ENCODE measurements around the gene SEC24A. TPM values are rescaled to one million over a fixed set of nuclear protein-coding genes. Genes with fewer than 3 reads are reported as not detected.

Gene SEC24A
- total RNA-seq, 1 experiment from 2014 or later = 30.4 TPM

DNA sequence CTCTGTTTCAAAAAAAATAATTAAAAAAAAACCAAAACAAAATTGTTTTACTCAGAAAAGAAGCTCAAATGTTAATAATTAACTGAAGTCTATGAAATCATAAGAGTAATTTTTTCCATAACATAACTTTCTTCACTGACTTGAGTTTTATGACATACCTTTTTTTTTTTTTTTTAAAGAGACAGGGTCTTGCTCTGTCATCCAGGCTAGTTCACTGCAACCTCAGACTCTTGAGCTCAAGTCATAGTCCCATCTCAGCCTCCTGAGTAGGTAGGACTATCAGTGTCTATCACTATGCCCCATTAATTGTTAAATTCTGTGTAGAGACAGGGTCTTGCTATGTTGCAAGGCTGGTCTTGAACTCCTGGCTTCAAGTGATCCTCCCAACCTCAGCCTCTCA is 37.9 kb upstream of the SEC24A start:
- Histone ChIP-seq H4K5ac (ENCODE audit: insufficient read length, low read depth, low read length) (no peak overlapping the region), H2BK20ac (ENCODE audit: low read depth, low read length, poor library complexity, severe bottlenecking) (no peak overlapping the region), H3K18ac (ENCODE audit: insufficient read length, low read depth, low read length) (no peak overlapping the region), H3K23ac (ENCODE audit: insufficient read length, low read depth, low read length) (no peak overlapping the region), H2BK120ac (ENCODE audit: low read depth, low read length, poor library complexity, severe bottlenecking) (no peak overlapping the region), H3T11ph (ENCODE audit: low read length) (no peak overlapping the region), H3K4me1 (ENCODE audit: insufficient read depth, low read length) (0 out of 2 replicates have a peak, but pooled peaks cover 3% of the 10 kb centered on the region), H3K14ac (ENCODE audit: insufficient read depth, low read length) (no peak overlapping the region), H3K79me1 (ENCODE audit: insufficient read depth, low read depth, low read length, poor library complexity, severe bottlenecking) (no peaks in the 10 kb centered on the region), H2BK5ac (ENCODE audit: insufficient read length, low read length) (no peak overlapping the region), H4K20me1 (ENCODE audit: control insufficient read depth, insufficient read depth, insufficient read length) (no peaks in the 10 kb centered on the region), H2AFZ (ENCODE audit: low read length) (no peak overlapping the region), H3K27me3 (ENCODE audit: insufficient read depth, low read length) (no peaks in the 10 kb centered on the region), H3K79me2 (ENCODE audit: insufficient read depth, low read length) (no peaks in the 10 kb centered on the region), H3K4ac (ENCODE audit: low read depth, low read length) (no peak overlapping the region), H4K91ac (ENCODE audit: insufficient read length, low read depth, low read length) (no peak overlapping the region), H4K8ac (replicated peaks; ENCODE audit: insufficient read length, low read depth, low read length) (no peak overlapping the region), H3K27ac (ENCODE audit: insufficient read length, low read depth, low read length) (no peak overlapping the region), H3K4me2 (ENCODE audit: insufficient read depth, insufficient read length, low read length) (no peak overlapping the region), H2AK5ac (ENCODE audit: insufficient read length, low read length) (no peak overlapping the region), H2BK15ac (ENCODE audit: low read depth, low read length) (no peak overlapping the region), H3K9me3 (ENCODE audit: control insufficient read depth, low read depth, low read length) (no peaks in the 10 kb centered on the region), H3K56ac (ENCODE audit: insufficient read length, low read depth, low read length) (no peak overlapping the region), H2BK12ac (ENCODE audit: insufficient read length, low read depth, low read length) (no peak overlapping the region), H3K9ac (ENCODE audit: extremely low read depth, insufficient read length, low read length) (no peak overlapping the region), H3K23me2 (ENCODE audit: insufficient read length, low read depth, low read length, poor library complexity, severe bottlenecking) (no peaks in the 10 kb centered on the region)
- Mint-ChIP-seq H3K27me3 (ENCODE audit: low read depth) (no peaks in the 10 kb centered on the region), H3K4me3 (no peak overlapping the region), H3K36me3 (ENCODE audit: insufficient read depth in 1 of 3, low read depth in 3 of 3) (peaks cover 6 to 57% (median 35%) of the 10 kb centered on the region in 3 experiments; a peak in 6 of 7 replicates), H3K27ac (no peak overlapping the region; a peak in 1 of 7 replicates), H3K9me3 (no peaks in the 10 kb centered on the region), H3K4me1 (peaks cover 13 to 14% of the 10 kb centered on the region in 2 experiments)
- TF ChIP-seq, protein P1, sequence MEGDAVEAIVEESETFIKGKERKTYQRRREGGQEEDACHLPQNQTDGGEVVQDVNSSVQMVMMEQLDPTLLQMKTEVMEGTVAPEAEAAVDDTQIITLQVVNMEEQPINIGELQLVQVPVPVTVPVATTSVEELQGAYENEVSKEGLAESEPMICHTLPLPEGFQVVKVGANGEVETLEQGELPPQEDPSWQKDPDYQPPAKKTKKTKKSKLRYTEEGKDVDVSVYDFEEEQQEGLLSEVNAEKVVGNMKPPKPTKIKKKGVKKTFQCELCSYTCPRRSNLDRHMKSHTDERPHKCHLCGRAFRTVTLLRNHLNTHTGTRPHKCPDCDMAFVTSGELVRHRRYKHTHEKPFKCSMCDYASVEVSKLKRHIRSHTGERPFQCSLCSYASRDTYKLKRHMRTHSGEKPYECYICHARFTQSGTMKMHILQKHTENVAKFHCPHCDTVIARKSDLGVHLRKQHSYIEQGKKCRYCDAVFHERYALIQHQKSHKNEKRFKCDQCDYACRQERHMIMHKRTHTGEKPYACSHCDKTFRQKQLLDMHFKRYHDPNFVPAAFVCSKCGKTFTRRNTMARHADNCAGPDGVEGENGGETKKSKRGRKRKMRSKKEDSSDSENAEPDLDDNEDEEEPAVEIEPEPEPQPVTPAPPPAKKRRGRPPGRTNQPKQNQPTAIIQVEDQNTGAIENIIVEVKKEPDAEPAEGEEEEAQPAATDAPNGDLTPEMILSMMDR (conservative IDR thresholded peaks at IDR 0.05) = no peak
- no peak for DNase-seq
